Measurements from ENCODE around the gene SMAP1. TPM values are rescaled to one million over a fixed set of nuclear protein-coding genes. Genes with fewer than 3 reads are reported as not detected.

Gene SMAP1
- total and polyA plus RNA-seq, 9 of the 15 experiments (the other 6 are each of a cell fraction or from before 2014, with no cell fraction given), result 11.4 to 26.4 (median 15.5) TPM

DNA sequence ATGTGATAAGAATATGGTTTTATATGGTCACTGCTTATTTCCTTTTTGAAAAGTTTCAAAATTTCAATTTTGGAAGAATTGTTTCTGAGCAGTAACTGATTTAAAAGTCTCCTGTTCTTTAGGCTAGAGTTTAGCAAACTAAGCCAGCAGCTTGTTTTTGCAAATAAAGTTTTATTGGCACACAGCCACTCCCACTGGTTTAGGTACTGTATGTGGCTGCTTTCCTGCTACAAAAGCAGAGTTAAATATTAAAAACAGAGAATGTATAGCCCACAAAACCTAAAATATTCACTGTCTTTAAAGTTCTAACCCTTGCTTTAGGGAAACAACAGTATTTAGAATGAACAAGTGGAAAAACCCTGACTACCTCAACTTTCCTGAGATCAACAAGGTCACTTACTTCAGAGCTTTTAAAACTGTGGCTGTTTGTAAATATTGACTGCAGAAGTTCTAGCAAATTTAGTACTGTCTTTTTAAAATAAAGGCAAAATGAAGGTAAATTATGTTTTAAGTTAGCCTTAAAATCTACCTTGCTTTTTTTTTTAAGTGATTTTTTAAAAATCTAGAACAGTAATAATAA lies 185.1 kb downstream of the SMAP1 start:
- intact Hi-C loops (cut with micrococcal nuclease) (no loop called here), in situ Hi-C loops (cut with MboI) (no loop called here)
- no peaks in the 10 kb centered on the region for H3K79me2 ChIP-seq (ENCODE audit: control insufficient read depth, insufficient read depth, low read length)
- H3K4me1 ChIP-seq (replicated peaks in 1 of 2; ENCODE audit: control insufficient read depth in 2 of 2, insufficient read depth in 2 of 2, low read length in 2 of 2), result no peaks in the 10 kb centered on the region
- H3K36me3 ChIP-seq (ENCODE audit: control insufficient read depth, insufficient read depth, low read length), result no peaks in the 10 kb centered on the region
- POLR2A ChIA-PET, result interaction anchor here (0.6 kb wide), 1 partner anchor 32 kb away, joined by 3 read pairs; no protein-coding TSS in a partner anchor
- DNase-seq (ENCODE audit: extremely low read depth in 1 of 4, low spot score in 3 of 4), result no peak
- no peak overlapping the region for H2AFZ ChIP-seq (ENCODE audit: low read depth, low read length)
- no peak overlapping the region for H3K4me2 ChIP-seq (ENCODE audit: insufficient read depth, low read length)
- CTCF ChIA-PET (ENCODE audit: low intra/inter-chr PET ratio), result no interaction called here
- no peaks in the 10 kb centered on the region for H3K9me1 ChIP-seq (ENCODE audit: control insufficient read depth, insufficient read depth, low read length)
- TF ChIP-seq, protein P1, sequence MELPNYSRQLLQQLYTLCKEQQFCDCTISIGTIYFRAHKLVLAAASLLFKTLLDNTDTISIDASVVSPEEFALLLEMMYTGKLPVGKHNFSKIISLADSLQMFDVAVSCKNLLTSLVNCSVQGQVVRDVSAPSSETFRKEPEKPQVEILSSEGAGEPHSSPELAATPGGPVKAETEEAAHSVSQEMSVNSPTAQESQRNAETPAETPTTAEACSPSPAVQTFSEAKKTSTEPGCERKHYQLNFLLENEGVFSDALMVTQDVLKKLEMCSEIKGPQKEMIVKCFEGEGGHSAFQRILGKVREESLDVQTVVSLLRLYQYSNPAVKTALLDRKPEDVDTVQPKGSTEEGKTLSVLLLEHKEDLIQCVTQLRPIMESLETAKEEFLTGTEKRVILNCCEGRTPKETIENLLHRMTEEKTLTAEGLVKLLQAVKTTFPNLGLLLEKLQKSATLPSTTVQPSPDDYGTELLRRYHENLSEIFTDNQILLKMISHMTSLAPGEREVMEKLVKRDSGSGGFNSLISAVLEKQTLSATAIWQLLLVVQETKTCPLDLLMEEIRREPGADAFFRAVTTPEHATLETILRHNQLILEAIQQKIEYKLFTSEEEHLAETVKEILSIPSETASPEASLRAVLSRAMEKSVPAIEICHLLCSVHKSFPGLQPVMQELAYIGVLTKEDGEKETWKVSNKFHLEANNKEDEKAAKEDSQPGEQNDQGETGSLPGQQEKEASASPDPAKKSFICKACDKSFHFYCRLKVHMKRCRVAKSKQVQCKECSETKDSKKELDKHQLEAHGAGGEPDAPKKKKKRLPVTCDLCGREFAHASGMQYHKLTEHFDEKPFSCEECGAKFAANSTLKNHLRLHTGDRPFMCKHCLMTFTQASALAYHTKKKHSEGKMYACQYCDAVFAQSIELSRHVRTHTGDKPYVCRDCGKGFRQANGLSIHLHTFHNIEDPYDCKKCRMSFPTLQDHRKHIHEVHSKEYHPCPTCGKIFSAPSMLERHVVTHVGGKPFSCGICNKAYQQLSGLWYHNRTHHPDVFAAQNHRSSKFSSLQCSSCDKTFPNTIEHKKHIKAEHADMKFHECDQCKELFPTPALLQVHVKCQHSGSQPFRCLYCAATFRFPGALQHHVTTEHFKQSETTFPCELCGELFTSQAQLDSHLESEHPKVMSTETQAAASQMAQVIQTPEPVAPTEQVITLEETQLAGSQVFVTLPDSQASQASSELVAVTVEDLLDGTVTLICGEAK (IDR thresholded peaks at IDR 0.05), result peak; percentile 92
- TF ChIP-seq, protein P1 (CRISPR knock-in tag; IDR thresholded peaks at IDR 0.05), result peak; percentile 84
- TF ChIP-seq ZNF41 (CRISPR knock-in tag; conservative IDR thresholded peaks at IDR 0.05) (no peak), POLR2H (tag; IDR thresholded peaks at IDR 0.05; ENCODE audit: low read depth) (no peak), THRAP3 (IDR thresholded peaks at IDR 0.05; ENCODE audit: borderline replicate concordance) (no peak)
- no peaks in the 10 kb centered on the region for H3K9me3 ChIP-seq (replicated peaks; ENCODE audit: control insufficient read depth, insufficient read depth, low read depth, low read length)
- peak; percentile 56 for FAIRE-seq
- no peak for ATAC-seq
- H3K27me3 ChIP-seq (ENCODE audit: control insufficient read depth in 2 of 2, insufficient read depth in 2 of 2, low read length in 2 of 2), result no peaks in the 10 kb centered on the region
- no peaks in the 10 kb centered on the region for H4K20me1 ChIP-seq (replicated peaks; ENCODE audit: control insufficient read depth, insufficient read depth, low read length)
- no TSS peak for BruUV-seq (replicated peaks)
- H3K4me3 ChIP-seq, result no peak overlapping the region
- H3K9ac ChIP-seq (ENCODE audit: insufficient read depth in 1 of 2, low read depth in 2 of 2, low read length in 2 of 2), result no peak overlapping the region
- H3K27ac ChIP-seq (ENCODE audit: extremely low read depth, low read depth, low read length), result no peak overlapping the region

Data from K562 (cell line).